ENCODE measurements around the gene TPM1. TPM values are rescaled to one million over a fixed set of nuclear protein-coding genes. Genes with fewer than 3 reads are reported as not detected.

Gene TPM1
- total RNA-seq, 4 donors from 2014 or later: 116 to 307 (median 226) TPM

DNA sequence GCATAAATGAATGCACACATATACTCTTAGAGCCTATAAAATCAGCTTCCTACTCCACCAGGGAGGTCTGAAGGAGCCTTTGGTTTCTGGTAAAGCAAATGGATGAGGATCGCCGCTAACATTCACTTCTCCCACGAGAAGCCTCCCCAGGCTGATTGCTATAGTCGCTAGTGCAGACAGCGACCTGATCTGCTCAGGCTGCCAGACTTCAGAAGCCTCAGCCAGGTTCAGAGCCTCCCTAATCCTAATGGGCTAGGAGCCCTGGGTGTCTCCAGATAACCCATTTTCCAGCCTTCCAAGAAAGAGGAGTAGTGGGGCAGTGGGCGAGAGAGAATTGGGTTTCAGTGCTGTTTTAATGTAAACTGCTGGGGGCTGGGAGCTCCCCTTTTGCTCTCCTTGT lies 35.4 kb downstream of the TPM1 start:
- 76 to 82% methylated on average over 6 of the region's 6 CpGs for WGBS, 2 donors
- Histone ChIP-seq H3K27me3 (no peaks in the 10 kb centered on the region), H3K4me3 (replicated peaks in 1 of 3) (no peak overlapping the region), H3K36me3 (no peaks in the 10 kb centered on the region), H3K27ac (no peak overlapping the region), H3K4me1 (peaks cover 0 to 11% of the 10 kb centered on the region in 2 donors), H3K9me3 (no peaks in the 10 kb centered on the region)
- intact Hi-C loops (cut with DNase I): no loop called here
- TF ChIP-seq, protein P1, sequence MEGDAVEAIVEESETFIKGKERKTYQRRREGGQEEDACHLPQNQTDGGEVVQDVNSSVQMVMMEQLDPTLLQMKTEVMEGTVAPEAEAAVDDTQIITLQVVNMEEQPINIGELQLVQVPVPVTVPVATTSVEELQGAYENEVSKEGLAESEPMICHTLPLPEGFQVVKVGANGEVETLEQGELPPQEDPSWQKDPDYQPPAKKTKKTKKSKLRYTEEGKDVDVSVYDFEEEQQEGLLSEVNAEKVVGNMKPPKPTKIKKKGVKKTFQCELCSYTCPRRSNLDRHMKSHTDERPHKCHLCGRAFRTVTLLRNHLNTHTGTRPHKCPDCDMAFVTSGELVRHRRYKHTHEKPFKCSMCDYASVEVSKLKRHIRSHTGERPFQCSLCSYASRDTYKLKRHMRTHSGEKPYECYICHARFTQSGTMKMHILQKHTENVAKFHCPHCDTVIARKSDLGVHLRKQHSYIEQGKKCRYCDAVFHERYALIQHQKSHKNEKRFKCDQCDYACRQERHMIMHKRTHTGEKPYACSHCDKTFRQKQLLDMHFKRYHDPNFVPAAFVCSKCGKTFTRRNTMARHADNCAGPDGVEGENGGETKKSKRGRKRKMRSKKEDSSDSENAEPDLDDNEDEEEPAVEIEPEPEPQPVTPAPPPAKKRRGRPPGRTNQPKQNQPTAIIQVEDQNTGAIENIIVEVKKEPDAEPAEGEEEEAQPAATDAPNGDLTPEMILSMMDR (IDR thresholded peaks at IDR 0.05): no peak
- no peak for TF ChIP-seq POLR2A (IDR thresholded peaks at IDR 0.05)
- DNase-seq: no peak

- intact Hi-C loops (cut with DNase I): no loop called here
- H3K9me3 ChIP-seq: no peaks in the 10 kb centered on the region
- peaks cover 0 to 11% of the 10 kb centered on the region in 2 donors for H3K4me1 ChIP-seq
- WGBS, 2 donors: 83 to 86% methylated on average over 9 to 13 of the region's 13 CpGs
- no peak for DNase-seq
- no peak overlapping the region for H3K27ac ChIP-seq
- no peak overlapping the region for H3K4me3 ChIP-seq (replicated peaks in 1 of 3)
- no peaks in the 10 kb centered on the region for H3K27me3 ChIP-seq
- no peak for TF ChIP-seq POLR2A (IDR thresholded peaks at IDR 0.05)
- TF ChIP-seq, protein P1 (IDR thresholded peaks at IDR 0.05): no peak
- no peaks in the 10 kb centered on the region for H3K36me3 ChIP-seq
Measured at GRCh38 chr15:63079947-63080626, 37.5 kb downstream of the TPM1 start.

DNA sequence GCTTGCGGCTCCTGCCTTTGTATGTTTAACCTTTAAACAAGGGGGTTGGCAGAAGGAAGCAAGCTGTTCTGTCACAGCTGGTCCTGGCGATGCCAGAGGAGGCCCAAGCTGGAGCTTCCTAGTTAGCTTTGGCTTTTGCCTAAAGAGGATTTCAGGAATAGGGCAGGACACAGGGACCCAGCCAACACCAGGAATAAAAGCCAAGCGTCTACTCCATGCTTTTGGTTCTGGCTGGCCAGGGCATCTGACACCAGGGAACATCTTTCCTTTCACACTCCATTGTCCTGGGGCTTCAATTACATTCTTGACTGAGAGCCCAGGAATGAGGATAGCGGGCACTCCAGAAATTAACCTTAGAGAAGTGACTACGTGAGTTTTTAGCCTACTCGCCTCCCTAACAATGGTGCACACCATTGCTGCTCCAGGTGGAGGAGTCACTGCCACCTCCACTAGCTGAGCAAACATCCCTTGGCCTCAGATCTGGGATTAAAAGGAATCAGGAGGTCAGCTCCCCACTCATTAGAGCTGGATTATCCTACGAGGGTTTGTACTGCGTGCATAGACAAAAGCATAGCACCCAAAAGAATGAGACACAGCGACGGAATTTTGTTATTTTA lies 38.2 kb downstream of the TPM1 start:
- TF ChIP-seq, protein P1 (IDR thresholded peaks at IDR 0.05): no peak
- no peak for TF ChIP-seq POLR2A (IDR thresholded peaks at IDR 0.05)
- Histone ChIP-seq H3K9me3 (no peaks in the 10 kb centered on the region), H3K27ac (no peak overlapping the region), H3K4me3 (replicated peaks in 1 of 3) (no peak overlapping the region), H3K27me3 (no peaks in the 10 kb centered on the region), H3K4me1 (peaks cover 0 to 5% of the 10 kb centered on the region in 2 donors), H3K36me3 (no peaks in the 10 kb centered on the region)
- intact Hi-C loops (cut with DNase I): no loop called here
- DNase-seq: no peak
- 79 to 94% methylated on average over 9 to 10 of the region's 10 CpGs for WGBS, 2 donors

DNA sequence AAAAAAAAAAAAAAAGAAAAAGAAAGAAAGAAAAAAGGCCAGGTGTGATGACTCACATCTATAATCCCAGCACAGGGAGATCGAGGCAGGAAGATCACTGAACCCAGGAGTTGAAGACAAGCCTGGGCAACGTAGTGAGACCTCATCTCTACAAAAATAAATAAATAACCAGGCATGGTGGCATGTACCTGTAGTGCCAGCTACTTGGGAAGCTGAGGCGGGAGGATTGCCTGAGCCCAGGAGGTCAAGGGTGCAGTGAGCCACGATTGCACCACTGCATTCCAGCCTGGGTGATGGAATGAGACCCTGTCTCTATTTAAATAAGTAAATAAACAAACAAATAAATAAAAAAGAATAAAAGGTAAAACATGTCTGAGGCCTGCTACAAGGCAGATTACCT lies 39.8 kb downstream of the TPM1 start:
- H3K27me3 ChIP-seq: no peaks in the 10 kb centered on the region
- no peaks in the 10 kb centered on the region for H3K36me3 ChIP-seq
- TF ChIP-seq, protein P1 (IDR thresholded peaks at IDR 0.05): no peak
- TF ChIP-seq POLR2A (IDR thresholded peaks at IDR 0.05): no peak
- H3K4me3 ChIP-seq (replicated peaks in 1 of 3): no peak overlapping the region
- no peaks in the 10 kb centered on the region for H3K9me3 ChIP-seq
- no peak for DNase-seq
- H3K4me1 ChIP-seq: no peaks in the 10 kb centered on the region
- WGBS, 2 donors: 86 to 87% methylated on average over 4 of the region's 4 CpGs
- no peak overlapping the region for H3K27ac ChIP-seq
- intact Hi-C loops (cut with DNase I): no loop called here

- H3K9me3 ChIP-seq: no peaks in the 10 kb centered on the region
- intact Hi-C loops (cut with DNase I): no loop called here
- DNase-seq: no peak
- TF ChIP-seq, protein P1 (IDR thresholded peaks at IDR 0.05): no peak
- no peak for TF ChIP-seq POLR2A (IDR thresholded peaks at IDR 0.05)
- H3K4me3 ChIP-seq (replicated peaks in 1 of 3): no peak overlapping the region
- no peaks in the 10 kb centered on the region for H3K27me3 ChIP-seq
- H3K36me3 ChIP-seq: no peaks in the 10 kb centered on the region
- peaks cover under 1 to 3% of the 10 kb centered on the region in 2 donors for H3K4me1 ChIP-seq
- 77 to 82% methylated on average over 12 of the region's 12 CpGs for WGBS, 2 donors
- H3K27ac ChIP-seq: no peak overlapping the region
Measured at GRCh38 chr15:63083044-63083443, 40.5 kb downstream of the TPM1 start.
